Measurements from ENCODE around the gene TNKS1BP1.

TNKS1BP1 gene

GRCh38 chr11:57260937-57261783, 63.6 kb downstream of the TNKS1BP1 start:
- WGBS, 2 experiments = 88 to 89% methylated on average over 5 of the region's 5 CpGs
- no peak overlapping the region for H3K4me3 ChIP-seq (ENCODE audit: insufficient read depth, low read depth, low read length)
- no peak overlapping the region for H3K27ac ChIP-seq (ENCODE audit: insufficient read depth, low read depth, low read length, poor library complexity, severe bottlenecking)
- no peaks in the 10 kb centered on the region for H3K36me3 ChIP-seq (ENCODE audit: control insufficient read depth, insufficient read depth, low read length)
- H3K4me1 ChIP-seq (ENCODE audit: control insufficient read depth, insufficient read depth, low read length) = no peaks in the 10 kb centered on the region
- peaks cover 3% of the 10 kb centered on the region for H3K9me3 ChIP-seq (ENCODE audit: control insufficient read depth, low read length)
- H3K27me3 ChIP-seq (ENCODE audit: control insufficient read depth, insufficient read depth, low read length, poor library complexity, severe bottlenecking) = no peaks in the 10 kb centered on the region

- H3K9me3 ChIP-seq (ENCODE audit: control insufficient read depth, low read length) = peaks cover 3% of the 10 kb centered on the region
- no peak overlapping the region for H3K27ac ChIP-seq (ENCODE audit: insufficient read depth, low read depth, low read length, poor library complexity, severe bottlenecking)
- no peaks in the 10 kb centered on the region for H3K4me1 ChIP-seq (ENCODE audit: control insufficient read depth, insufficient read depth, low read length)
- no peaks in the 10 kb centered on the region for H3K27me3 ChIP-seq (ENCODE audit: control insufficient read depth, insufficient read depth, low read length, poor library complexity, severe bottlenecking)
- no peak overlapping the region for H3K4me3 ChIP-seq (ENCODE audit: insufficient read depth, low read depth, low read length)
- no peaks in the 10 kb centered on the region for H3K36me3 ChIP-seq (ENCODE audit: control insufficient read depth, insufficient read depth, low read length)
Measured at GRCh38 chr11:57256119-57256518, 68.6 kb downstream of the TNKS1BP1 start.

GRCh38 chr11:57255618-57256017, 69.1 kb downstream of the TNKS1BP1 start:
- H3K4me3 ChIP-seq (ENCODE audit: insufficient read depth, low read depth, low read length) = no peak overlapping the region
- H3K27ac ChIP-seq (ENCODE audit: insufficient read depth, low read depth, low read length, poor library complexity, severe bottlenecking) = no peak overlapping the region
- WGBS, 2 experiments = 56 to 83% methylated on average over 1 of the region's 1 CpG
- no peaks in the 10 kb centered on the region for H3K36me3 ChIP-seq (ENCODE audit: control insufficient read depth, insufficient read depth, low read length)
- H3K9me3 ChIP-seq (ENCODE audit: control insufficient read depth, low read length) = peaks cover 3% of the 10 kb centered on the region
- no peaks in the 10 kb centered on the region for H3K27me3 ChIP-seq (ENCODE audit: control insufficient read depth, insufficient read depth, low read length, poor library complexity, severe bottlenecking)
- H3K4me1 ChIP-seq (ENCODE audit: control insufficient read depth, insufficient read depth, low read length) = no peaks in the 10 kb centered on the region

- Histone ChIP-seq H3K27ac (ENCODE audit: insufficient read depth, low read depth, low read length, poor library complexity, severe bottlenecking) (no peak overlapping the region), H3K4me3 (ENCODE audit: insufficient read depth, low read depth, low read length) (no peak overlapping the region), H3K4me1 (ENCODE audit: control insufficient read depth, insufficient read depth, low read length) (no peaks in the 10 kb centered on the region), H3K27me3 (ENCODE audit: control insufficient read depth, insufficient read depth, low read length, poor library complexity, severe bottlenecking) (no peaks in the 10 kb centered on the region), H3K36me3 (ENCODE audit: control insufficient read depth, insufficient read depth, low read length) (no peaks in the 10 kb centered on the region), H3K9me3 (ENCODE audit: control insufficient read depth, low read length) (peaks cover 3% of the 10 kb centered on the region)
Measured at GRCh38 chr11:57254631-57255030, 70.1 kb downstream of the TNKS1BP1 start.

GRCh38 chr11:57251491-57252104, 73.2 kb downstream of the TNKS1BP1 start:
- H3K4me3 ChIP-seq (ENCODE audit: insufficient read depth, low read depth, low read length) = no peak overlapping the region
- no peak overlapping the region for H3K27ac ChIP-seq (ENCODE audit: insufficient read depth, low read depth, low read length, poor library complexity, severe bottlenecking)
- H3K9me3 ChIP-seq (ENCODE audit: control insufficient read depth, low read length) = no peaks in the 10 kb centered on the region
- 79 to 81% methylated on average over 5 of the region's 5 CpGs for WGBS, 2 experiments
- no peaks in the 10 kb centered on the region for H3K36me3 ChIP-seq (ENCODE audit: control insufficient read depth, insufficient read depth, low read length)
- no peaks in the 10 kb centered on the region for H3K4me1 ChIP-seq (ENCODE audit: control insufficient read depth, insufficient read depth, low read length)
- H3K27me3 ChIP-seq (ENCODE audit: control insufficient read depth, insufficient read depth, low read length, poor library complexity, severe bottlenecking) = no peaks in the 10 kb centered on the region

- Histone ChIP-seq H3K9me3 (ENCODE audit: control insufficient read depth, low read length) (no peaks in the 10 kb centered on the region), H3K4me3 (ENCODE audit: insufficient read depth, low read depth, low read length) (no peak overlapping the region), H3K36me3 (ENCODE audit: control insufficient read depth, insufficient read depth, low read length) (no peaks in the 10 kb centered on the region), H3K27me3 (ENCODE audit: control insufficient read depth, insufficient read depth, low read length, poor library complexity, severe bottlenecking) (no peaks in the 10 kb centered on the region), H3K4me1 (ENCODE audit: control insufficient read depth, insufficient read depth, low read length) (no peaks in the 10 kb centered on the region), H3K27ac (ENCODE audit: insufficient read depth, low read depth, low read length, poor library complexity, severe bottlenecking) (no peak overlapping the region)
- WGBS, 2 experiments = 94 to 98% methylated on average over 2 of the region's 2 CpGs
Measured at GRCh38 chr11:57251037-57251436, 73.7 kb downstream of the TNKS1BP1 start.

Data from ectodermal cell (in vitro differentiated cells).